HL-60 (cell line): ENCODE results near the gene SNAP23.

ENCODE experiments used
- CTCF ChIP-seq: IDR thresholded peaks from one replicate; pipeline ENCODE4 v1.5.1; 2011; ENCODE audit warnings: low read length, control low read depth, inconsistent platforms; ENCODE audit not compliant: insufficient read depth
- REST ChIP-seq: IDR thresholded peaks from 2 replicates; pipeline ENCODE4 v1.6.1; 2012; ENCODE audit warnings: low read depth; ENCODE audit not compliant: insufficient replicate concordance

- TF ChIP-seq REST (no peak), CTCF (no peak)
Observed at GRCh38 chr15:42471002-42471401, 24.4 kb upstream of the SNAP23 start.
